WI38 (cell line): Measurements from ENCODE around the gene CKLF.

Source experiments
- H3K4me3 ChIP-seq: 2 replicates; pipeline ENCODE4 v1.5.1; 2011; ENCODE audit warnings: low read depth, mild to moderate bottlenecking, control low read depth, low read length
- TF ChIP-seq, protein P1 (sequence below): IDR thresholded peaks from 2 replicates; pipeline ENCODE4 v1.5.1; 2012; ENCODE audit warnings: low read depth, mild to moderate bottlenecking, control low read depth, low read length

CKLF gene

DNA sequence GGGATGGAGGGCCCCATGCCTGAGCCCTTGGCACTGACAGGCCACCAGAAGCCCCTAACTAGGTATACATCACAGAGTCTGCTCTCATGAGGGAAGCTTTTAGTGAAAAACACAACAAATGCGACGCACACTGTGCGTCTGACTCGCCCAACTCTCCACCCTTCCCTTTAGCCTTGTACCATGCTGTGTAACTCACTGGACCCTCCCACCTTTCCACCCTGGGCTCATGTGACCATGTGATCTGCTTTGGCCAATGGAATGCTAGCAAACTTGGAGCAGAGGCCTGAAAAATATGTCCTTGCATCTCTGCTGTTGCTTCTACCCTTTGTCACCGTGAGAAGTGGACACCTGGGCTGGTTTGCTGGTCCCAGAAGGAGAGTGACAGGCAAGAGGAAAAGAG, 24.1 kb upstream of the CKLF start:
- H3K4me3 ChIP-seq: no peak overlapping the region
- TF ChIP-seq, protein P1, sequence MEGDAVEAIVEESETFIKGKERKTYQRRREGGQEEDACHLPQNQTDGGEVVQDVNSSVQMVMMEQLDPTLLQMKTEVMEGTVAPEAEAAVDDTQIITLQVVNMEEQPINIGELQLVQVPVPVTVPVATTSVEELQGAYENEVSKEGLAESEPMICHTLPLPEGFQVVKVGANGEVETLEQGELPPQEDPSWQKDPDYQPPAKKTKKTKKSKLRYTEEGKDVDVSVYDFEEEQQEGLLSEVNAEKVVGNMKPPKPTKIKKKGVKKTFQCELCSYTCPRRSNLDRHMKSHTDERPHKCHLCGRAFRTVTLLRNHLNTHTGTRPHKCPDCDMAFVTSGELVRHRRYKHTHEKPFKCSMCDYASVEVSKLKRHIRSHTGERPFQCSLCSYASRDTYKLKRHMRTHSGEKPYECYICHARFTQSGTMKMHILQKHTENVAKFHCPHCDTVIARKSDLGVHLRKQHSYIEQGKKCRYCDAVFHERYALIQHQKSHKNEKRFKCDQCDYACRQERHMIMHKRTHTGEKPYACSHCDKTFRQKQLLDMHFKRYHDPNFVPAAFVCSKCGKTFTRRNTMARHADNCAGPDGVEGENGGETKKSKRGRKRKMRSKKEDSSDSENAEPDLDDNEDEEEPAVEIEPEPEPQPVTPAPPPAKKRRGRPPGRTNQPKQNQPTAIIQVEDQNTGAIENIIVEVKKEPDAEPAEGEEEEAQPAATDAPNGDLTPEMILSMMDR: no peak

DNA sequence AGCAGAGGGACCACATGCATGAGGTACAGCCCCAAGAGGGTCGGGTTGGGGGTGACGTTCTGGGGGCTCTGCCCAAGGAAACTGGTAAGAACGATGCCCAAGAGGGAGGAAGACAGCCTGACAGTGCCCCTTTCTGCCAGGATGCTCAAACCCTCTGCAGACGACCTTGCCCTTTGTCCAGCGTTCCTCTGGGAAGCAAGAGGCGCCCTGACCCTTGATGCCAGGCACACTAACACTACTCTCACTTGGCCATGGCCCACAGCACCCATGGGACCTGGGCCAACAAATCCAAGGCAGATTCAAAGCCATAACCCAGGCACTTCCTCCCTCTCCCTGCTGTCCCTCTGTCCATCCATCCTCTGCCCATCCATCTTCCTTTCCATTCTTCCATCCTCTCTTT, 22.9 kb upstream of the CKLF start:
- H3K4me3 ChIP-seq: no peak overlapping the region
- TF ChIP-seq, protein P1: no peak

GRCh38 chr16:66534376-66534799, 18.0 kb upstream of the CKLF start:
- TF ChIP-seq, protein P1: no peak

GRCh38 chr16:66536525-66536924, 15.9 kb upstream of the CKLF start:
- TF ChIP-seq, protein P1: no peak

More at GRCh38 chr16:66534376-66534799, 18.0 kb upstream of the CKLF start:
- no peak overlapping the region for H3K4me3 ChIP-seq

GRCh38 chr16:66537236-66537635, 15.1 kb upstream of the CKLF start:
- TF ChIP-seq, protein P1: no peak
- H3K4me3 ChIP-seq: no peak overlapping the region

More at GRCh38 chr16:66536525-66536924, 15.9 kb upstream of the CKLF start:
- no peak overlapping the region for H3K4me3 ChIP-seq

DNA sequence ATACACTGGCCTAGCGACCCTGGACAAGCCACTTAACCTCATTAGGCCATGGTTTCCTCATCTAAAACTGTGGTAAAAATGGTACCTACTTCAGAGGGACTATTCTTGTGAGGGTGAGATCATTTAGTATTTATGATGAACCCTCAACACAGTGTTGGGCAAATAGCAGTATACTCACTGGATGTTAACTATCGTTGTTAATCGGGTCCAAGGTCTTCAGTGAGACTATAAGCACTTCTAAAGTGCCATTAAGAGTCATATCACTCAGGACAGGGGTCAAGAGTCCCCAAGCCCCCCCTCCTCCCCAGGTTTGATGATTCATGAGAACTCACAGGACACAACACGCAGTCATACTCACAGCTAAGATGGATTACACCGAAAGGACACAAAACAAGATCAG, 13.5 kb upstream of the CKLF start:
- TF ChIP-seq, protein P1: no peak
- H3K4me3 ChIP-seq: no peak overlapping the region

- TF ChIP-seq, protein P1: no peak
- no peak overlapping the region for H3K4me3 ChIP-seq
Observed at GRCh38 chr16:66539623-66540469, 12.5 kb upstream of the CKLF start.
